Kidney capillary endothelial cell (primary cell): ENCODE data around the gene MAMDC2.
A peak's percentile ranks its signal among the peaks of the same experiment; 100 is the strongest.

Source experiments
- DNase-seq: peaks from one replicate; pipeline ENCODE4 v3.0.0-alpha.2; 2018; ENCODE audit warnings: low spot score

The MAMDC2 gene

DNA sequence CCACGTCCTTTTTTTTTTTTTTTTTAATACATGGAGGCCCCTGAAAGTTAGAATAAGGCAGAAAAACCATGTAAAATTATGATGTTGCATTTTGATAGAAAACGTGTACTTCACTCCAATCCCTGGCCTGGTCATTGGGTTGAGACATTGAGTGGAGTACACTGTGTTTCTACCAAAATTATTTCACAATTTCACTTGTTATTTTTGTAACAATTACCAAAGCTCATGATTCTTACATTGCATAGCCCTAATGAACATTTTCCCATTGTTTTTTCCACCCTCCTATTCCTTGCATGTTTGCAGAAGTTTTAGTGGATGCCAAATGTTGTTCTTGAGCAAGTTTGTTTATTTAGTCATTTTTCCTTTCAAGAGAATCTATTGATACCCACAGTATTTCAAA, 21.9 kb downstream of the MAMDC2 start:
- DNase-seq, result no peak

DNA sequence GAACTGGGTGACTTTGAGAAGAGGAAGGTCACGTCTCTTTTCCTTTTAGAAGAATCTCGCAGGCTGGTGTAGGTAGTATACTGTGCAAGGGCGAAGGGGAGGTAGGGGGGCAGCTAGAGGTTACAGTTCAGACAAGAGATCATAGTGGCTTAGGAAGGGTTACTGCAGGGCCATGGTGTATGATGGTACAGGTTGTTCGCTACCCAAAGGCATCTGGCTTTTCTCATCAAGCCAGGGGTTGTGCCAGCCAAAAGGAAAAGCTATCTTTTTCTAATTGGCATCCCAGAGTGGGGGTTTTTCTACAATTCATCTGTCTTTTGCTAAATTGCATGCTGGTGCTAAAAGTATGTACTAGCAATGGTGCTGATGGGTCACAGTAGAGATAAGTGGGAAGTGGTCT, 22.8 kb downstream of the MAMDC2 start:
- DNase-seq, result no peak

DNA sequence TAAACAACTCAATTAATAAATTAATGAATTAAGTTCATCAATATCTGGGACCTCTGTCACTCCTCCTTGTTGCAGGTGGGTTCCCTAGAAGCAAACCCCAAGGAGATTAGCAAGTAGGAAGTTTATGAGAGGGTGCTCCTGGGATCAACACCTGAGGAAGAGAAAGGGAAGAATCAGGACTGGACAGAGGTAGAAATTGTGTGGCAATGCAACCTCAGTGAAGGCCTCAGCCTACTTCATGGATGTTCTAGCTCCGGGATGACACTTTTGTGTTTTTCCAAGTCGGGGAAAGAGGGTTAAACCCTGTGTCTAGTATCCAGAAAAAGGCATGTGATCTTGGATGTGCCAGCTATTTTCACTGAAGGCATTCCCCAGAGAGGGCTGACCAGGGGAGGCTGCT, 23.2 kb downstream of the MAMDC2 start:
- DNase-seq, result no peak

DNA sequence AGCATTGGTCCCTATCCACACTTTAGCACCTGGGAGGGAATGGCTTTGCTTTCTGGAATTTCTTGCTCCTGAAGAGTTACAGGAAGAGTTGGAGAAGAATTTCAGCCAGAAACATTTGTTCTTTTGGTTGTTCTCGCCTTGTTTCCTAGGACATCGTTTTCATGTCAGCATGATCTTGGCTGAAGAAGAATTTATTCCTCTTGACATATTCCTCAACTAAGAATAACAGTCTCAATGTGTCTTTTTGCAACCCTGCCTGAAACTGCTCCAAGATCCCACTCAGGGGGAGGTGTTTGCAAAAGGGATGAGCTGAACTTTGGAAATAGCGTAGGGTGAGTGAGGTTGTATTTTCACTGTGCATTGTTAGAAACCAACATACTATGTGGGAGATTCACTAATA, 26.1 kb downstream of the MAMDC2 start:
- DNase-seq, result no peak

DNA sequence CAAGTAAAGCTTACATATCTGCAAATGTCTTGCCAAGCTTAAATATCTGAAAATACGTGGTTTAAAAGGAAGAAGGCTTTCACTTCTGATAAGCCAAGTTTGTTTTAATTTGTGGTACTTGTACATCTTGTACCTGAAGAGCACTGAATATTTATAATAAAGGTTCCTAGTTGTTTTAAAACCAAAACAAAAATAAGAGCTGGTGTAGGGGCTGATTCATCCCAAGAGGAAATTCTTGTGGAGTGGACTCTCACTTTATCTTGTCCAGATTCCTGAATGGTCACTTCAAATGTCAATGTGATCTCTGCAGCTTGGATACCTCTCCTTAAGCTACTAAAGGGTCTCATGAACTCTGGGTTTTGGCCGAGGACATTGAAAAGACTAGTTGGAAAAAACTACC, 29.5 kb downstream of the MAMDC2 start:
- no peak for DNase-seq

DNA sequence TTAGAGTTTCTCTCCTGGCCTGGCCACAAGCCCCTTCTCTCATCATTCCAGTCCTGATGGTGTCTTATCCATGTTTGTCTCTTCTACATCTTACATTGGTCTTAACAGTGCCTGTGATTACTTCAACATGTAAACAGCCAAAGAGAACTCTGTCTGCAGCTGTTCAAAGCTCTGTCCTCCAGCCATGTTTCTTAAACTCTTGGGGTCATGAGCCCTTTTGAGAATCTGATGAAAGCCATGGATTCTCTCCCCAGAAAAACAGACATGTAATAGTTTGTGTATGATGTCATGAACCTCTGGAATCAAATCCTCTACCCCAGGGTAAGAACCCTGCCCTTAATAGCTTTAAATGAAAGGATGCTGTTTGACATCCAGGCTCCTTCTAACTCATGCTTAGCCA, 30.1 kb downstream of the MAMDC2 start:
- no peak for DNase-seq

DNA sequence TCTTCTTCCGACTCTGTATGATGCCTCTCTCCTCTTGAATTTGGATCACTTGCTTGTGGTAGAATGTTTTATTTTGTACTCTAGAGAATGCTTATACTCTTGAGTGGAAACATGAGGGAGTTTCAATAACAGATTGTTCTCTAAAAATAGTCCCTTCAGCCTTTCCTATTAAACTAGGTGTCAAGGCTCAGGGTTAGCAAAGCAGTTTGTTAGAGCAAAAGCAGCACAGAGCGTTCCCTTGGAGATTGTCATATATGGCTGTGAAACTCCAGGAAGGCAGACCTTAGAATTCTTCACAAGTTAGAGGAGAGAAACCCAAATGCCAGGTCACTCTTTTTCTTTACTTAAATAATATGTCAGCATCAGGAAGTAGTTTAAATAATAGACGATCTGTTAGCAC, 33.0 kb downstream of the MAMDC2 start:
- DNase-seq, result no peak

DNA sequence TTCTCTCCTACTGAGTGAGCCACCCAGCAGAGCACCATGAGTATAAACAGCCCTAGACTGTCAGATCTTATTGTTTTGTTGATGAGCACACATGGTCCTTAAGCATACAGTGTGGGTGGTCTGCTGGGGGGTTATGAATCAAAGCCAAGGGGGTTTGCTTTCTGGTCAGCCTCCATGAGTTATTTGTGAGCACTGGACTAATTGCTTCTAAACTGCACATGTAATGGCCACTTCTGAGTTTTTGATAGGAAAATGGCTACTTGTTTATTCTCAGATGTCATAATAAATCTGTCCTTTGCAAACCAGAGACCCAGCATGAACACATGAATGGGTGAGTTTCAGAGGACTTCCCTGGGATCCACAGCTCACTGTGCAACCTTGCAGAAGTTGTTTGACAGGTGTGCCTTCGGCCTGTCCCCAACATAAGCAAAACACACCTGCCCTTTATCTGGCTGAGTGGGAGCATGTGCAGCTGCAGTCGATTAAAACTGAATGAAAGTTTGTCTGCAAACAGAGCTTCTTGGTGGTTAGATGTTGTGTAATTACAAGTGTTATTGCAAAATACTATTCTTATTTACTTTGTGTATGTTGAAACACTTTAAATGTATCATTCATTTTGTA, 35.9 kb downstream of the MAMDC2 start:
- no peak for DNase-seq

DNA sequence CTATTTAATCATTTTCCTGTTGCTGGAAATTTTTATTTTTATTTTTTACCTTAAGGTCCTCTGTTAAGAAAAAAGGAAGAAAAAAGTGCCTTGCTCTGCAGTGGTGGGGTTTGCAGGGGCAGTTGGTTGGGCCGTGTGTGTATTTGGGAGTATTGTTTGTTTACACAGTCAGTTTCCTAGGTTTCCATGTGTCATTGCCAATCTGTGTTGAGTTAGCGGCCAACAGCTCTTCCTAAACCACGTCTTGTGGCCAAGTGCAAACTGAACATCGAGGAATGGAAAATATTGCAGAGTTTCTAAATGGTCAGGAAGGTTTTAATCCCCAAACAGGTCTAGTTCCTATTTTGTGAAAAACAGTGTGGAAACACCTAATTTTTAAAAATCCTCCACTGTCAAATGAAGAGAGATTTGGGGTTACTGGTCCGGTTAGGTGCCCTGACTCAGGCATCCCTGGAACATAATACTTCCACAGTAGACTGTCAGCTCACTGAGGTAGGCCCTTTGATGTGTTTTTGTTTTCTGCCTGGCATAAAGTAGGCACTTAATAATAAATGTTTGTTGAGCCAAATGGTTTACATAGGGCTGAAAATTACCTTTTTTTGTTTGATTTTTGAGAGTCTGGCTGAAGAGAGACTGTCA, 37.0 kb downstream of the MAMDC2 start:
- no peak for DNase-seq

DNA sequence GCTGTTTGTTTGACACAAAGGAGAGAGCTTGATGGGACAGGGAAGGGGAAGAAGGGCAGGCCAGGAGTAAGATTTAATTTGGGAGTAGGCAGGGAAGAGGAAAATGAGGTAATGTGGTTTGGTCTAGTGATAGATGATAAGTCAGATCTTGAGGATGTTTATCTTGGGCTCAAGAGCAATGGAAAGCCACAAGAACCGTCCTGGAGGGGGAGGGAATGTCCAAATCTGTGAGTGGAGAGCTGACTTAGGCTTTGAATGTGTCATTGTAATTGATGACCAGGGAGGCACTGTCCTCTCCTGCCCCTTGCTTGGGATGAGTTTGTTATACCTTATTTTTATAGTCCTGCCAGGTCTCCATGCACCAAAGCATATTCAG, 37.5 kb downstream of the MAMDC2 start:
- DNase-seq, result no peak

DNA sequence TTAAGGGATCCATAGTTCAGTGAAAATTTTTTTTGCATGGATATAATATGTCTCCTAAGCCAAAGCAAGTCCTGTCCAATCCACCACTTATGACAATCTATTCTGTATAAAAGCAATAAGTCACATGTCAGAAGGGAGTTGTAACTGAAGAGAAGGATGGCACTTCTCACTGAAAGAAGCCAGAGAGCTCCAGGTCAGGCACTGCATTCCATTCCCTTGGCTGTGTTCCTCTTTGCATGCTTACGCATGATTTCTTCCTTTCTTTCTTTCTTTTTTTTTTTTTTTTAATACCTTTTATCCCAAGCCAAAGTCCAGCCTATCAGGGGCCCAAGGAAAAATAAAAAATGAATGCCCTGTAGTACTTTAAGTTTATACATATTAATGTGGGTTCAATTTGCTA, 39.8 kb downstream of the MAMDC2 start:
- no peak for DNase-seq

DNA sequence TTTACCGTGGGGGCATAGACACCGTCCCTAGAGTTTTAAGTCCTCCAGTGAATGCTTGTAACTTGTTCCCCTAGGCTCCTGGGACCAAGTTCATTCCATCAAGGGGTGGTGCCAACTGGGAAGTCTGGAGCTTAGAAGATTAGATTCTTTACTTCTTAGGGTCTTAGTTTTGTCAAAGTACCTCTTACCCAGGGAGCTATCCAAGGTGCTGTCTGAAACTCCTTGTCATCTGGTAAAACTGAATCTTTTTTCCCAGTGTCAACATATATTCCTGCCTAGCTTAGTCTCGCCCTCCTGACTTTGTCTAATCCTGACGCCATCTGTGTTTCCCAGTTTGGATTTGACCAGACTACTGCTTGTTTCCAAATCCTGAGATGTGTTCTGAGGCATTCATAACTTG, 41.6 kb downstream of the MAMDC2 start:
- DNase-seq, result peak; percentile 32

DNA sequence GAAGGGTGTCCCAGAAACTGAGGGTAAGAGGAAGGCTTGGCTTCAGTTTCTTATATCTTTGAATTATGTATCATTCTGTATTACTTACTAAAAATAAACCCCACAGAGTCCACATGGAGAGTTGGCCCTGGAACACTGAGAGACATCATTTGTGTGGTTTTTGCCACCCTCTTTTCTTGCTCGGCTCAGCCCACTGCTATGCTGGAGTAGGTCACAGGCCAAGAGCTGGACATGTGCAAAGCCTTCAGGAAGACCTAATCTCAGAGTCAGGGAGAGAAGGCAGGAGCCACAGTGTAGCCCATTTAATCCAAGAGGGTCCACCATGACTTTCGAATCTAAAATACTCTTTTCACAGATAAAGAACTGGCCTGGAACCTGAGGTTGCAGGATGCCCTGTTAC, 47.5 kb downstream of the MAMDC2 start:
- no peak for DNase-seq

DNA sequence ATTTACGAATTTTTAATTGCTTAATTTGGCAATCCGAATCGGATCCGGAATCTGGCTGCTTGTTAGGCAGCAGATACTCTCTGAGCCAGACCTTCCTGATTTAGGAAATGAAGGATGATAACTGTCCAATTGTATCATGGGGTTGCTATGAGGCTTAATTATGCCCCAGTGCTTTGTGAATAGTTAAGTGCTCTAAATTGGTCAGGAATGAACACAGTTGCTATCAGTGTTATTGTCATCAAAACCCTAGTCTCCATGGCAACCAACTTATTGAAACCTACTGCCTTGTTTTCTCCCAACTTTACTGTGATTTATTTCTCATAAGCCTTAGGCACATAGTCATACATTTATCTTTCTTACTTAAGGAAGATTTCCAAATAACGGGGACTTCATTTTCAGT, 47.9 kb downstream of the MAMDC2 start:
- no peak for DNase-seq

DNA sequence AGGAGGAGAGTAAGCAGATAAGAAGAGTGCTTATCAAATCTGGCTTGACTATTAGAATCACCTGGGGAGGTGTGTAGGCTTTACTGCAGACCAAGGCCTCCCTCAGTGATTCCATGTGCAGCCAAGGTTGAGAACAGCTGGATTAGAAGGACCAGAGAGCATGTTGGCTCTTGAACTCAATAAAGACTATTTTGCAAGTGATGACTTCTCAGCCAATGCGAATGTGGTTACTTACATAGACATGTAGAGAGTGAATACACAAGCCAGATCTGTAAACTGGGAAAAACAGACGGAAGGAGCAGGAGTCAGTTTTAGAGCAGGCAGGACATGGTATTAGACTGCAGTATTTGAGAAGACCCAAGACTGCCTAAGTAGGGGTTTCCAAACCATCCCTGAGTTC, 48.5 kb downstream of the MAMDC2 start:
- no peak for DNase-seq

DNA sequence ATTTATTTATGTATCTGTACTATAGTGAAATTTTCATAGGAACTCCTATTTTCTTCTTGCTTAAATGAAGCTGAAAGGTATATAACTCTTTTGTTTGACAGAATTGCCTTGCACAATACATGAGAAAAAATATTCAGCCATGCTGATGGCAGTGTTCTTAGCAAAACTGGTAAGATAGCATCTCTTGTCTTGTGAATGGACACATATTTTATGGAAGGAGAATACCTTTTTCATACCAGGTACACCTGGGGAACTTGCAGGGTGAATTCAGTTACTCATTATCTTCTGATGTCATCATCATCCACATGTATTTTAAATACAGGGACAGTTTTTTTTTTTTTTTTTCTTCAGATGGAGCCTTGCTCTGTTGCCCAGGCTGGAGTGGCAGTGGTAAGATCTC, 49.4 kb downstream of the MAMDC2 start:
- DNase-seq, result no peak

DNA sequence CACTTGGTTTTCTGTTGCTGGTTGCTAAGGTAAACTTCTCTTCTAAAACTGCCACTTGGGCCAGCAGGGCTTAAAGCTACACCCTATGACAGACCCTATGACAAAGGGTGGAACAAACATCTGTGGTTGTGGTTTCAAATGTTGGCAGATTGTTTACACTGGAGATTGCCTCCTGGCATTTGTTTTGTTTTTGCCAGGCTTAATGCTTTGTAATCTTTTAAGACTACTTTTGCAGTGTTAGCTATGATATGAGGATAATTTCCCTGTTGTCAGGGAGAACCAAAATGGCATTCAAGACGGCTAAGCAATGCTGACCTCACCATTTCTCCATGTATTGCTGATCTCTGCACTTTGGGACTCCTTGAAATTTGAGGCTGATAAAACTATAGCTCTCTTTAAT, 50.3 kb downstream of the MAMDC2 start:
- no peak for DNase-seq

DNA sequence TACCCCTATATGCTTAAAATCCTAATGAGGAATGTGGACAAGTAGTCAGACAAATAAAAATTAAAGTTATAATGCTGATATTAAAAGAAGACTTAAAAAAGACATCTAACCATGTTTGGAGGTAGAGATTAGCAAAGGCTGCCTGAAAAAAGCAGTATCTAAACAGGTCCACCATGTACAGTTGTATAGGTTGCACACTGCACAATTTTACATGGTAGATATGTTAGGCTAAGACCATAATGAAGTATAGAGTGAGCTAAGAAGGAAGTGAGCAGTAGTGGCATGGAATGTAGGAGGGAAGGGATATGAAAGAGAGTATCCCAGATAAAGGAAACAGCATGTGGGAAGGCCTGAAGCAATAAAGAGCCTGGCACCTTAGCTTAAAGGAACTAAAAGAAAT, 51.1 kb downstream of the MAMDC2 start:
- no peak for DNase-seq

DNA sequence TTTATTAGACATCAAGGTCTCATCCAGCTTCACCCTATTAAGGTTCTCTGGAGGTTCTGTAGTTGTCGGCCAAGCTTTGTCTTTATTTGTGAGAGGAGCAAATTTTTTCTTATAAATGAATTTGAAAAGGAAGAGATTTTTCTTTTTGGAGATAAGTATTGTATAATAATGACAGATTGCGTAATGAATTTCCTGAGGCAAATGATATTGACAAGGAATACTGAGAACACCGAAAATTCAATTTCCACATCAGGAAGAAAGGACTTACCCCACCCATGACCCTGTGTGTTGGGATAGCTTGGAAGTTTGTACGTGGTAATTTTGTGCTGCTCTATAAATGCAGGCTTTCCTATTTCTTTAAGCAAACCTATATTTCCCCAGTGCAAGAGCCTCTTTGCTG, 53.5 kb downstream of the MAMDC2 start:
- no peak for DNase-seq

DNA sequence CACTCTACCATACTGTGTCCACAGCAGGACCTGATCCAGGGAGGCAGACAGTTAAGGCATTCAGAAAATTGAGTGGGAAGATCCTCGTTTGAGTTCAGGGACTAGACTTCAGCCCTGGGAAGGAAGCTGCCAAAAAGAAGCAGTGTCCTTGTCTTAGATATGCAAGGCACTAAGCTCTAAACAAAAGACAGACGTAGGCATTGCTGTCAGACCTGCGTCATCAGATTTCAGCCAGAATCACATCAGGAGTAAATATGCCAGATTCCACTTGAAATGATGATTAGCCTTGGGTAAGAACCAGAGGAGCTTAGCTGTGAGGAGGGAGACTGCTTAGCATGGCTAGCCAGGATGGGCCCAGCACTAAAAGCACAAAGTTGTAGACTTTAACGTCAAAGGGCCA, 56.7 kb downstream of the MAMDC2 start:
- DNase-seq, result no peak

DNA sequence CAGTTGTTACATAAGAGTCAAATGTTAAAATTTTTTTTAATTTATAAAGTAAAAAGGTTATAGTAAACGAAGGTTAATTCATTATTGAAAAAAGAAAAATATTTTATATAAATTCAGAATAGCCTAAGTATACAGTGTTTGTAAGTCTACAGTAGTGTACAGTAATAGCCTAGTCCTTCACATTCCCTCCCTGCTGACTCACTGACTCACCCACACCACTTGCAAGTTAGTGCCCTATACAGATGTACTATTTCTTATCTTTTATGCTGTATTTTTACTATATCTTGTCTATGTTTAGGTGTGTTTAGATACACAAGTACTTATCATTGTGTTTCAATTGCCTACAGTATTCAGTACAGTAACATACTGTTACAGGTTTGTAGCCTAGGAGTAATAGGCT, 57.6 kb downstream of the MAMDC2 start:
- DNase-seq, result no peak

DNA sequence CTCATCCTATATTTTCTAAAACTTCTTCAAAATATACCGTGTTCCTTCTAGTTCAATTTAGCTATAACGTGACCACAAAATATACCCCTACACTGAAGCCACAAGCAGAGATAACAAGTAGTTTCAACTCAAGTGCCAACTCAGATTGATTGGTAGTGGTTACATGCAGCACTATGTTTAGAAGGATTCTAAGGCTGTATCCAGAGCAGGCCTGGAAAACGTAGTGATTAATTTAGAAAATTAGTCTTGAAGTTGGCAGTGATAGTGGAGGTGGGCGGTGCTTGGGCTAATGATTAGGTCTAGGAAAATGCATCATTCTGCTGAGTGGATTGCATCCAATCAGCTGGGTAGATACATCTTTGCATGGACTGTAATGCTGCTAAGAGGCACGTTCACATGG, 61.5 kb downstream of the MAMDC2 start:
- DNase-seq, result no peak

DNA sequence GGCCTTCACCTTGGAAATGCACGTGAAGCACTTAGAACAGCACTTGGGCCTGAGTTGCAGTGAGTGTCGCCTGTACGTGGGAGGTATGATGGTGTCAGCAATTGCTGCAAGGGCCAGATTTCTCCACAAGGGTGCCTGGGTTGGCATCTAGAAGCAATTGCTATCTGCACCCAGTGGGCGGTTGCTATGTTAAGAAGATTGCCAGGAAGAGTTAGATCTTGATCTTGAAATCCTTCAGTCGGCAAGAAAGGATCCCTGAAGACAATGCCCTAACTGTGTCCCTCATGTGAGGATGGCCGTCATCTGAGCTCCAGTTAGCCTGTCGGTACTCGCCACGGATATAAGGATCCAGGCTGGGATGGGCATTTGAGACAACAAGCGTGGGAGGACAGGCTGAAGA, 62.9 kb downstream of the MAMDC2 start:
- no peak for DNase-seq

DNA sequence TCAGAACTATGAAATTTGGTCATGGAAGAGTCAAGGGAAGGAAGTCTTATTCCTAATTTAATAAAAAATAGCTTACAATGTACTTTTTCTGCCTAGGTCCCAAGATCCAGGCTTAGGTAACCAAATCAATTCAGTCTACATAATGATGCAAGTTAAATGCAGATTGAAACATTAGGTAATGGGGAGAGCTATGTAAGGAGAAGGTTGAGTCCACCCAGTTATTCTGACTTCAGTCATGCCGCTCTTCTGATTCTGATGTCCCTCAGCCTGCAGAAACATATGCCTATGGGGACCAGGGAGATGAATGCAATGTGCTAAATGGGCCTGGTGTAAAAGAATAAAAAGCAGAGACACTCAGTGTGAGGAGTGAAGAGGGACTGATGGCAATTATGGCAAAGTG, 63.9 kb downstream of the MAMDC2 start:
- no peak for DNase-seq

DNA sequence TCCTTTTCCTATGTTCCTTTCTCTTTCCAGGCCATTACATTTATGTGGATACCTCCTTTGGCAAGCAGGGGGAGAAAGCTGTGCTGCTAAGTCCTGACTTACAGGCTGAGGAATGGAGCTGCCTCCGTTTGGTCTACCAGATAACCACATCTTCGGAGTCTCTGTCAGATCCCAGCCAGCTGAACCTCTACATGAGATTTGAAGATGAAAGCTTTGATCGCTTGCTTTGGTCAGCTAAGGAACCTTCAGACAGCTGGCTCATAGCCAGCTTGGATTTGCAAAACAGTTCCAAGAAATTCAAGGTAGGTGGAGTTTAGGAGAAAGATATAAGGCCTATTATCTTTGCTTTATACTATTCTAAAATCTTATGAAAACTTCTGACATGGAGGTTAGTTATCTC, 64.5 kb downstream of the MAMDC2 start:
- no peak for DNase-seq
